Endothelial cell (in vitro differentiated cells): ENCODE measurements around the gene C16orf90. TPM values are rescaled to one million over a fixed set of nuclear protein-coding genes. Genes with fewer than 3 reads are reported as not detected.

ENCODE experiments used
- DNase-seq: peaks from one replicate; pipeline ENCODE4 v3.0.0; 2021; ENCODE audit warnings: low spot score
- H3K27ac Mint-ChIP-seq: one replicate; pipeline ENCODE4 v1.8.0; 2021; ENCODE audit warnings: mixed read lengths, inconsistent platforms; ENCODE audit not compliant: unreplicated experiment
- H3K27me3 Mint-ChIP-seq: one replicate; pipeline ENCODE4 v1.8.0; 2021; ENCODE audit warnings: mild to moderate bottlenecking, moderate library complexity, mixed read lengths, inconsistent platforms; ENCODE audit not compliant: unreplicated experiment
- H3K36me3 Mint-ChIP-seq: one replicate; pipeline ENCODE4 v1.8.0; 2021; ENCODE audit warnings: mild to moderate bottlenecking, low read depth, mixed read lengths, inconsistent platforms; ENCODE audit not compliant: unreplicated experiment
- H3K4me1 Mint-ChIP-seq: one replicate; pipeline ENCODE4 v1.8.0; 2021; ENCODE audit warnings: mild to moderate bottlenecking, mixed read lengths, inconsistent platforms; ENCODE audit not compliant: unreplicated experiment
- H3K4me3 Mint-ChIP-seq: one replicate; pipeline ENCODE4 v1.8.0; 2021; ENCODE audit warnings: mild to moderate bottlenecking, mixed read lengths, inconsistent platforms; ENCODE audit not compliant: unreplicated experiment
- H3K9me3 Mint-ChIP-seq: one replicate; pipeline ENCODE4 v1.8.0; 2021; ENCODE audit warnings: mixed read lengths, inconsistent platforms; ENCODE audit not compliant: unreplicated experiment
- CTCF ChIP-seq: fragments of 200-600 bp; sonication (generic); IDR thresholded peaks from one replicate; pipeline ENCODE4 v1.5.0; 2021; ENCODE audit warnings: antibody characterized with exemption; ENCODE audit not compliant: unreplicated experiment
- total RNA-seq: library from RNA; stranded (reverse); fragmentation: NEBNext Ultra II Directional; extraction: Animal tissue kit (Norgen Biotek cat#: 25700); gene quantifications from one replicate; pipeline ENCODE4 v1.2.1, GENCODE V29; 2021; ENCODE audit not compliant: unreplicated experiment

The C16orf90 gene
- total RNA-seq, 1 donor from 2014 or later, result not detected

GRCh38 chr16:3514621-3515020 is 19.3 kb upstream of the C16orf90 start:
- TF ChIP-seq CTCF, result no peak
- Mint-ChIP-seq H3K4me1 (peaks cover 4% of the 10 kb centered on the region), H3K27ac (no peak overlapping the region), H3K36me3 (peaks cover 25% of the 10 kb centered on the region), H3K9me3 (no peaks in the 10 kb centered on the region), H3K4me3 (no peak overlapping the region), H3K27me3 (peaks cover 1% of the 10 kb centered on the region)
- no peak for DNase-seq

GRCh38 chr16:3513892-3514583 is 18.7 kb upstream of the C16orf90 start:
- H3K27ac Mint-ChIP-seq, result no peak overlapping the region

GRCh38 chr16:3511286-3512180 is 16.2 kb upstream of the C16orf90 start:
- Mint-ChIP-seq H3K9me3 (no peaks in the 10 kb centered on the region), H3K36me3 (peaks cover 20% of the 10 kb centered on the region), H3K27me3 (no peaks in the 10 kb centered on the region), H3K4me1 (no peaks in the 10 kb centered on the region), H3K27ac (no peak overlapping the region), H3K4me3 (no peak overlapping the region)
- no peak for TF ChIP-seq CTCF
- no peak for DNase-seq

More at GRCh38 chr16:3513892-3514583, 18.7 kb upstream of the C16orf90 start:
- Mint-ChIP-seq H3K4me1 (peaks cover 4% of the 10 kb centered on the region), H3K4me3 (no peak overlapping the region), H3K9me3 (no peaks in the 10 kb centered on the region), H3K27me3 (peaks cover 1% of the 10 kb centered on the region), H3K36me3 (peaks cover 20% of the 10 kb centered on the region)
- no peak for TF ChIP-seq CTCF
- no peak for DNase-seq

GRCh38 chr16:3510416-3510815 is 15.1 kb upstream of the C16orf90 start:
- DNase-seq, result no peak
- no peaks in the 10 kb centered on the region for H3K9me3 Mint-ChIP-seq
- no peak overlapping the region for H3K27ac Mint-ChIP-seq
- H3K27me3 Mint-ChIP-seq, result no peaks in the 10 kb centered on the region
- H3K4me1 Mint-ChIP-seq, result no peaks in the 10 kb centered on the region
- H3K36me3 Mint-ChIP-seq, result peaks cover 20% of the 10 kb centered on the region
- TF ChIP-seq CTCF, result no peak
- H3K4me3 Mint-ChIP-seq, result no peak overlapping the region
